ENCODE results near the gene INTS2. TPM values are rescaled to one million over a fixed set of nuclear protein-coding genes. Genes with fewer than 3 reads are reported as not detected.
"Not testable (repeated sequence)": the region's sequence is repeated elsewhere in the genome, so short reads cannot be mapped to it uniquely, and the experiment has no call there.

INTS2 gene
- total RNA-seq, 1 experiment from 2014 or later: 18.1 TPM

DNA sequence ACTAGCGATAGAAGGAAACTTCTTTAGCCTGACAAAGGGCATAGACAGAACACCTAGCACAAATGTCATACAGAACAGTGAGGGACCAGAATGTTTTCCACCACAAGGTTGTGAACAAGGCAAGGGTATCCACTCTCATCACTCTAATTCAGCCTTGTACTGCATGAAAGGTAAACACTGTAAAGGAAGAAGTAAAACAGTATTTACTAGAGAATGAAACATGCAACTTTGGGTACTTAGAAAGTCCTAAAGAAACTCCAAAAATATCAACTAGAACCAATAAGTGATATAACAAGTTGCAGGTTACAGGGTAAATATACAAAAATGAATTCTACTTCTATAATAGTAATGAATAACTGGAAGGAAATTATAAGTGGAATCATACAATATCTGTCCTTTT is 96.7 kb downstream of the INTS2 start:
- no peak overlapping the region for H2AFZ ChIP-seq (ENCODE audit: low read length)
- no peaks in the 10 kb centered on the region for H3K79me2 ChIP-seq (ENCODE audit: low read length)
- TF ChIP-seq EZH2 (IDR thresholded peaks at IDR 0.05; ENCODE audit: low read length, unreplicated experiment) (no peak), EZH2phosphoT487 (IDR thresholded peaks at IDR 0.05; ENCODE audit: borderline replicate concordance, low read length) (no peak)
- TF ChIP-seq, protein P1, sequence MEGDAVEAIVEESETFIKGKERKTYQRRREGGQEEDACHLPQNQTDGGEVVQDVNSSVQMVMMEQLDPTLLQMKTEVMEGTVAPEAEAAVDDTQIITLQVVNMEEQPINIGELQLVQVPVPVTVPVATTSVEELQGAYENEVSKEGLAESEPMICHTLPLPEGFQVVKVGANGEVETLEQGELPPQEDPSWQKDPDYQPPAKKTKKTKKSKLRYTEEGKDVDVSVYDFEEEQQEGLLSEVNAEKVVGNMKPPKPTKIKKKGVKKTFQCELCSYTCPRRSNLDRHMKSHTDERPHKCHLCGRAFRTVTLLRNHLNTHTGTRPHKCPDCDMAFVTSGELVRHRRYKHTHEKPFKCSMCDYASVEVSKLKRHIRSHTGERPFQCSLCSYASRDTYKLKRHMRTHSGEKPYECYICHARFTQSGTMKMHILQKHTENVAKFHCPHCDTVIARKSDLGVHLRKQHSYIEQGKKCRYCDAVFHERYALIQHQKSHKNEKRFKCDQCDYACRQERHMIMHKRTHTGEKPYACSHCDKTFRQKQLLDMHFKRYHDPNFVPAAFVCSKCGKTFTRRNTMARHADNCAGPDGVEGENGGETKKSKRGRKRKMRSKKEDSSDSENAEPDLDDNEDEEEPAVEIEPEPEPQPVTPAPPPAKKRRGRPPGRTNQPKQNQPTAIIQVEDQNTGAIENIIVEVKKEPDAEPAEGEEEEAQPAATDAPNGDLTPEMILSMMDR (conservative IDR thresholded peaks at IDR 0.05; ENCODE audit: low read depth, low read length): no peak
- H3K27me3 ChIP-seq (ENCODE audit: low read length): no peaks in the 10 kb centered on the region
- ATAC-seq: no peak
- H3K4me2 ChIP-seq (ENCODE audit: low read length): no peak overlapping the region
- intact Hi-C loops (cut with micrococcal nuclease): no loop called here
- no peak overlapping the region for H3K27ac ChIP-seq (ENCODE audit: low read length)
- DNase-seq: no peak
- POLR2A ChIA-PET (ENCODE audit: unreplicated experiment): no interaction called here
- H3K36me3 ChIP-seq (ENCODE audit: low read depth, low read length): peaks cover 9% of the 10 kb centered on the region
- no peak overlapping the region for H3K4me3 ChIP-seq (ENCODE audit: low read length)
- H3F3A ChIP-seq (ENCODE audit: low read length, unreplicated experiment): no peaks in the 10 kb centered on the region
- H4K20me1 ChIP-seq (ENCODE audit: low read length): no peaks in the 10 kb centered on the region
- H3K9me3 ChIP-seq (ENCODE audit: low read length): no peaks in the 10 kb centered on the region
- no peaks in the 10 kb centered on the region for H3K9me2 ChIP-seq (replicated peaks; ENCODE audit: low read length)
- H3K4me1 ChIP-seq (ENCODE audit: insufficient read depth, low read length): peaks cover 20% of the 10 kb centered on the region
- H3K9ac ChIP-seq (ENCODE audit: low read length): no peak overlapping the region
- no TSS peak for BruUV-seq (replicated peaks)
- CTCF ChIA-PET: no interaction called here

- H3K9me3 ChIP-seq (ENCODE audit: low read length): no peaks in the 10 kb centered on the region
- no peaks in the 10 kb centered on the region for H3K9me2 ChIP-seq (replicated peaks; ENCODE audit: low read length)
- no peaks in the 10 kb centered on the region for H3K79me2 ChIP-seq (ENCODE audit: low read length)
- TF ChIP-seq, protein P1 (conservative IDR thresholded peaks at IDR 0.05; ENCODE audit: low read depth, low read length): no peak
- no peak for TF ChIP-seq EZH2 (IDR thresholded peaks at IDR 0.05; ENCODE audit: low read length, unreplicated experiment)
- no peak for TF ChIP-seq EZH2phosphoT487 (IDR thresholded peaks at IDR 0.05; ENCODE audit: borderline replicate concordance, low read length)
- intact Hi-C loops (cut with micrococcal nuclease): no loop called here
- H3K4me3 ChIP-seq (ENCODE audit: low read length): no peak overlapping the region
- H3K27me3 ChIP-seq (ENCODE audit: low read length): no peaks in the 10 kb centered on the region
- H3K9ac ChIP-seq (ENCODE audit: low read length): no peak overlapping the region
- DNase-seq: no peak
- CTCF ChIA-PET: no interaction called here
- H3K27ac ChIP-seq (ENCODE audit: low read length): no peak overlapping the region
- ATAC-seq: no peak
- no peak overlapping the region for H3K4me2 ChIP-seq (ENCODE audit: low read length)
- POLR2A ChIA-PET (ENCODE audit: unreplicated experiment): interaction anchor here (0.5 kb wide), 1 partner anchor 35 kb away, joined by 15 read pairs; no protein-coding TSS in a partner anchor
- no peak overlapping the region for H2AFZ ChIP-seq (ENCODE audit: low read length)
- BruUV-seq (replicated peaks): no TSS peak
- H3K4me1 ChIP-seq (ENCODE audit: insufficient read depth, low read length): peaks cover 8% of the 10 kb centered on the region
- no peaks in the 10 kb centered on the region for H4K20me1 ChIP-seq (ENCODE audit: low read length)
- H3F3A ChIP-seq (ENCODE audit: low read length, unreplicated experiment): no peaks in the 10 kb centered on the region
- H3K36me3 ChIP-seq (ENCODE audit: low read depth, low read length): peaks cover 9% of the 10 kb centered on the region
Observed at GRCh38 chr17:61828694-61829093, 99.1 kb downstream of the INTS2 start.

DNA sequence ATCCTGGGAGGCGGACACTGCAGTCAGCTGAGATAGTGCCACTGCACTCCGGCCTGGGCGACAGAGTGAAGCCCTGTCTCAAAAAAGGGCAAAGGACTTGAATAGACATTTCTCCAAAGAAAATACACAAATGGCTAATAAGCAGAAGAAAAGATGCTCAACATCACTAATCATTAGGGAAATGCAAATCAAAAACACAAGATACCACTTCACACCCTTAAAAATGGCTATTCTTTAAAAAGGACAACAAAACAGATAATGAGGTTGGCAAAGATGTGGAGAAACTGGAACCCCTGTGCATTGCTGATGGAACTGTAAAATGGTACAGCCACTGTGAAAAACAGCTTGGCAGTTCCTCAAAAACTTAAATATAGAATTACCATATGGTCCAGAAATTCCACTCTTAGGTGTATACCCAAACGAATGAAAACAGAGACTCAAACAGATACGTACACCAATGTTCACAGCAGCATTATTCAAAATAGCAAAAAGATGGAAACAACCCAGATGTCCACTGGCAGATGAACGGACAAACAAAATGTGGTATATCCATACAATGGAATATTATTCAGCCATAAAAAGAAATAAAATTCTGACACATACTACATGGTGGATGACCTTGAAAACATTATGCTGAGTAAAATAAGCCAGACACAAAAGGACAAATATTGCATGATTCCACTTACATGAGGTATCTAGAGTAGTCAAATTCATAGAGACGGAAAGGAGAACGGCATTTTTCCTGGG is 100.0 kb downstream of the INTS2 start:
- intact Hi-C loops (cut with micrococcal nuclease): no loop called here
- ChIA-PET CTCF (no interaction called here), POLR2A (ENCODE audit: unreplicated experiment) (interaction anchor here (0.5 kb wide), 1 partner anchor 36 kb away, joined by 15 read pairs; no protein-coding TSS in a partner anchor)
- Histone ChIP-seq H3K4me2 (ENCODE audit: low read length) (no peak overlapping the region), H3K79me2 (ENCODE audit: low read length) (no peaks in the 10 kb centered on the region), H4K20me1 (ENCODE audit: low read length) (no peaks in the 10 kb centered on the region), H3K27me3 (ENCODE audit: low read length) (no peaks in the 10 kb centered on the region), H3K4me1 (ENCODE audit: insufficient read depth, low read length) (no peaks in the 10 kb centered on the region), H2AFZ (ENCODE audit: low read length) (no peak overlapping the region), H3K4me3 (ENCODE audit: low read length) (no peak overlapping the region), H3K27ac (ENCODE audit: low read length) (no peak overlapping the region), H3K9ac (ENCODE audit: low read length) (no peak overlapping the region), H3K9me3 (ENCODE audit: low read length) (no peaks in the 10 kb centered on the region), H3K9me2 (replicated peaks; ENCODE audit: low read length) (no peaks in the 10 kb centered on the region), H3K36me3 (ENCODE audit: low read depth, low read length) (peaks cover 12% of the 10 kb centered on the region), H3F3A (ENCODE audit: low read length, unreplicated experiment) (no peaks in the 10 kb centered on the region)
- no TSS peak for BruUV-seq (replicated peaks)
- TF ChIP-seq EZH2 (IDR thresholded peaks at IDR 0.05; ENCODE audit: low read length, unreplicated experiment) (no peak), EZH2phosphoT487 (IDR thresholded peaks at IDR 0.05; ENCODE audit: borderline replicate concordance, low read length) (no peak)
- TF ChIP-seq, protein P1 (conservative IDR thresholded peaks at IDR 0.05; ENCODE audit: low read depth, low read length): no peak
- ATAC-seq: no peak
- DNase-seq: no peak

- CTCF ChIA-PET: not testable (repeated sequence)
Observed at GRCh38 chr17:61826866-61827265, 100.9 kb downstream of the INTS2 start.

More at GRCh38 chr17:61826866-61827265, 100.9 kb downstream of the INTS2 start:
- POLR2A ChIA-PET (ENCODE audit: unreplicated experiment); H3K27me3 ChIP-seq (ENCODE audit: low read length); H3K9me3 ChIP-seq (ENCODE audit: low read length); H3K4me2 ChIP-seq (ENCODE audit: low read length); ATAC-seq; H3K9me2 ChIP-seq (replicated peaks; ENCODE audit: low read length); DNase-seq; H2AFZ ChIP-seq (ENCODE audit: low read length); H3K9ac ChIP-seq (ENCODE audit: low read length); H3K4me1 ChIP-seq (ENCODE audit: insufficient read depth, low read length); intact Hi-C loops (cut with micrococcal nuclease); H3K4me3 ChIP-seq (ENCODE audit: low read length); H3K27ac ChIP-seq (ENCODE audit: low read length); BruUV-seq (replicated peaks); H3F3A ChIP-seq (ENCODE audit: low read length, unreplicated experiment); H4K20me1 ChIP-seq (ENCODE audit: low read length); H3K79me2 ChIP-seq (ENCODE audit: low read length): not testable (repeated sequence)
- peaks cover 18% of the 10 kb centered on the region for H3K36me3 ChIP-seq (ENCODE audit: low read depth, low read length)
